SK-N-SH (cell line): Measurements from ENCODE around the gene EXOC3. TPM values are rescaled to one million over a fixed set of nuclear protein-coding genes. Genes with fewer than 3 reads are reported as not detected.

Experiments
- CTCF ChIA-PET: fragments of 300-600, 350-600 bp; formaldehyde crosslinking; extraction: SDS; loops from one replicate; lab custom pipeline; 2021; lab: Yijun Ruan, JAX
- POLR2A ChIA-PET: fragments of 350-600 bp; sonication (Branson Sonifier 250); formaldehyde crosslinking; extraction: SDS; loops from one replicate; lab custom pipeline; 2020; ENCODE audit warnings: antibody characterized with exemption, inconsistent platforms; lab: Yijun Ruan, JAX
- DNase-seq: peaks from one replicate; pipeline ENCODE4 v3.0.0; 2012
- H2AFZ ChIP-seq: fragments of 200-600 bp; sonication (generic); 2 replicates; pipeline ENCODE4 v1.8.1; 2016; ENCODE audit warnings: antibody characterized with exemption, mild to moderate bottlenecking, low read depth
- H3F3A ChIP-seq: fragments of 200-600 bp; sonication (generic); replicated peaks from 2 replicates; pipeline ENCODE3; 2016; ENCODE audit warnings: antibody characterized with exemption, mild to moderate bottlenecking; ENCODE audit not compliant: insufficient read depth
- H3K27ac ChIP-seq, 2 experiments: fragments of 200-500 bp in 1 of 2; fragments of 200-600 bp in 1 of 2; sonication (Bioruptor generic) in 1 of 2; sonication (generic), shearing (Covaris generic) in 1 of 2; 2 replicates each; pipeline versions ENCODE4 v1.5.1 to v1.6.1; 2014 to 2016; ENCODE audit warnings: low read depth in 2 of 2, inconsistent platforms in 1 of 2, low read length in 1 of 2, mild to moderate bottlenecking in 1 of 2, mixed read lengths in 1 of 2
- H3K27me3 ChIP-seq: fragments of 200-600 bp; sonication (generic), shearing (Covaris generic); 2 replicates; pipeline ENCODE4 v1.6.1; 2016; ENCODE audit warnings: mixed run types; ENCODE audit not compliant: insufficient read depth
- H3K36me3 ChIP-seq, 2 experiments: fragments of 200-500 bp in 1 of 2; fragments of 200-600 bp in 1 of 2; sonication (Bioruptor generic) in 1 of 2; sonication (generic) in 1 of 2; replicated peaks in 1 of 2; 2 replicates each; pipeline versions ENCODE3 to v1.5.1; 2014 to 2016; ENCODE audit warnings: low read length in 1 of 2, mild to moderate bottlenecking in 1 of 2; ENCODE audit not compliant: insufficient read depth in 2 of 2, control insufficient read depth in 1 of 2
- H3K4me1 ChIP-seq, 2 experiments: fragments of 200-500 bp in 1 of 2; fragments of 200-600 bp in 1 of 2; sonication (Bioruptor generic) in 1 of 2; sonication (generic), shearing (Covaris generic) in 1 of 2; 2 replicates each; pipeline versions ENCODE4 v1.5.1 to v1.6.1; 2014 to 2016; ENCODE audit warnings: low read depth in 1 of 2, low read length in 1 of 2, mixed run types in 1 of 2; ENCODE audit not compliant: insufficient read depth in 2 of 2, control insufficient read depth in 1 of 2
- H3K4me2 ChIP-seq: fragments of 200-600 bp; sonication (generic), shearing (Covaris generic); 2 replicates; pipeline ENCODE4 v1.6.1; 2017; ENCODE audit warnings: mixed run types
- H3K4me3 ChIP-seq, 2 experiments: fragments of 200-500 bp in 1 of 2; fragments of 200-600 bp in 1 of 2; sonication (Bioruptor generic) in 1 of 2; sonication (generic), shearing (Covaris generic) in 1 of 2; 2 replicates each; pipeline versions ENCODE4 v1.5.1 to v1.8.1; 2014 to 2016; ENCODE audit warnings: low read depth in 2 of 2, inconsistent platforms in 1 of 2, low read length in 1 of 2, mild to moderate bottlenecking in 1 of 2, mixed read lengths in 1 of 2, moderate library complexity in 1 of 2
- H3K79me2 ChIP-seq: fragments of 200-600 bp; sonication (generic); 2 replicates; pipeline ENCODE4 v1.8.1; 2017; ENCODE audit warnings: mild to moderate bottlenecking; ENCODE audit not compliant: insufficient read depth
- H3K9ac ChIP-seq: fragments of 200-600 bp; sonication (generic); 2 replicates; pipeline ENCODE4 v1.6.1; 2017; ENCODE audit warnings: mixed run types
- H3K9me2 ChIP-seq: fragments of 200-600 bp; sonication (generic); 2 replicates; pipeline ENCODE4 v1.6.1; 2017; ENCODE audit warnings: mixed run types
- H3K9me3 ChIP-seq: fragments of 200-600 bp; sonication (generic); 2 replicates; pipeline ENCODE4 v1.6.1; 2017; ENCODE audit warnings: mixed run types, mild to moderate bottlenecking, moderate library complexity
- H4K20me1 ChIP-seq: fragments of 200-600 bp; sonication (generic); 2 replicates; pipeline ENCODE4 v1.6.1; 2017; ENCODE audit warnings: mild to moderate bottlenecking, mixed run types; ENCODE audit not compliant: insufficient read depth
- ELF1 ChIP-seq: IDR thresholded peaks from 2 replicates; pipeline ENCODE4 v1.4.0; 2012
- EP300 ChIP-seq, 2 experiments: IDR thresholded peaks; 2 replicates each; pipeline versions ENCODE4 v1.4.0 to v1.6.1; 2012; ENCODE audit warnings: borderline replicate concordance in 1 of 2, low read depth in 1 of 2, low read length in 1 of 2
- EZH2phosphoT487 ChIP-seq: fragments of 200-600 bp; sonication (generic); IDR thresholded peaks from 2 replicates; pipeline ENCODE4 v1.6.1; 2017; ENCODE audit warnings: low read depth, mixed run types, mild to moderate bottlenecking, antibody characterized with exemption, moderate library complexity, borderline replicate concordance
- FOXJ3 ChIP-seq: sonication (generic); formaldehyde crosslinking; IDR thresholded peaks from 2 replicates; pipeline ENCODE4 v1.5.1; 2020; ENCODE audit warnings: mild to moderate bottlenecking, missing genetic modification reagents
- JUND ChIP-seq: IDR thresholded peaks from 2 replicates; pipeline ENCODE4 v1.4.0; 2012
- MEF2A ChIP-seq: IDR thresholded peaks from 2 replicates; pipeline ENCODE4 v1.4.0; 2012; ENCODE audit warnings: low read depth, borderline replicate concordance
- MXI1 ChIP-seq: IDR thresholded peaks from 2 replicates; pipeline ENCODE4 v1.6.1; 2012; ENCODE audit warnings: mild to moderate bottlenecking, low read depth, low read length, improper control_type of control experiment
- NFIC ChIP-seq: IDR thresholded peaks from 2 replicates; pipeline ENCODE4 v1.4.0; 2012; ENCODE audit warnings: borderline replicate concordance
- NRF1 ChIP-seq: IDR thresholded peaks from 2 replicates; pipeline ENCODE4 v1.6.1; 2012; ENCODE audit warnings: low read depth, mild to moderate bottlenecking, low read length
- PBX3 ChIP-seq: IDR thresholded peaks from 2 replicates; pipeline ENCODE4; 2012
- POLR2AphosphoS5 ChIP-seq: IDR thresholded peaks from 2 replicates; pipeline ENCODE4 v1.6.1; 2012; ENCODE audit warnings: low read depth, low read length
- RAD21 ChIP-seq: IDR thresholded peaks from 2 replicates; pipeline ENCODE4 v1.6.1; 2012; ENCODE audit warnings: mild to moderate bottlenecking, low read length
- RFX5 ChIP-seq: IDR thresholded peaks from 2 replicates; pipeline ENCODE4 v1.6.1; 2012; ENCODE audit warnings: mild to moderate bottlenecking, improper control_type of control experiment, low read length
- RXRA ChIP-seq: IDR thresholded peaks from 2 replicates; pipeline ENCODE4 v1.4.0; 2012; ENCODE audit warnings: low read depth, mild to moderate bottlenecking, borderline replicate concordance
- TAF1 ChIP-seq: IDR thresholded peaks from 2 replicates; pipeline ENCODE4 v1.6.1; 2012; ENCODE audit warnings: low read depth, mild to moderate bottlenecking, low read length, moderate library complexity, borderline replicate concordance
- TCF12 ChIP-seq: IDR thresholded peaks from 2 replicates; pipeline ENCODE4 v1.4.0; 2012
- YY1 ChIP-seq: IDR thresholded peaks from 2 replicates; pipeline ENCODE4 v1.4.0; 2012; ENCODE audit warnings: low read depth, mild to moderate bottlenecking
- WGBS: methylation state at CpG from one replicate; pipeline ENCODE4 v1.1.6; 2017; ENCODE audit warnings: low lambda C conversion rate; 5-methylcytosine and 5-hydroxymethylcytosine counted together
- polyA plus RNA-seq, 3 experiments: library from polyadenylated mRNA; depleted of rRNA; stranded (reverse); fragments of >200 nt; gene quantifications; 2 replicates each; pipeline ENCODE4 v1.2.3, GENCODE V29; 2012
- TF ChIP-seq, protein P1 (sequence below): fragments of 200-600 bp; sonication (generic); IDR thresholded peaks from 2 replicates; pipeline ENCODE4 v1.6.1; 2017; ENCODE audit warnings: antibody characterized with exemption, mild to moderate bottlenecking, moderate library complexity

EXOC3 gene
- polyA plus RNA-seq, 1 of the 3 experiments (the other 2 are of a cell fraction): 25.7 TPM

DNA sequence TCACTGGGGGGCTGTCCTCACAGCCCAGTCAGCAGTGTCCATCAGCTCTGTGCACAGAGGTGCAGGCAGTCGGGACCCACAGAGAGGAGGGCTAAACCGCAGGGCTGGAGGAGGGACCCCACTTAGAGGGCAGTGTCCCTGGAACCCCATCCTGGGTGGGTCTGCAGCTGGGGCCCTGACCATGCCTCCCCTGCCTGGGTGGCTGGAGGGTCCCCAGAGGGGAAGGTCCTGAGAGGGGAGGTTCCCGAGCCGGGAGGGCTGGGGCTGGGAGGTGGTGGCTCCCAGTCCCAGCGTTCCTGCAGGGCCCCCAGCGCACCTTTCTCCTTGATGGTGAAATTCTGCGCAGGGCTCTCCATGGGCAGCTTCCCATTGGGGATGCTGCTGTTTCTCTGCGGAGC is 32.7 kb downstream of the EXOC3 start:
- Histone ChIP-seq H2AFZ (no peak overlapping the region), H4K20me1 (peaks cover 6% of the 10 kb centered on the region), H3K9me3 (no peaks in the 10 kb centered on the region), H3K4me2 (no peak overlapping the region), H3K36me3 (peaks cover 0 to 2% of the 10 kb centered on the region in 2 experiments), H3K27me3 (no peaks in the 10 kb centered on the region), H3K79me2 (peaks cover 9% of the 10 kb centered on the region; the same call in 1 of the 2 replicates), H3F3A (no peaks in the 10 kb centered on the region), H3K27ac (no peak overlapping the region), H3K9ac (no peak overlapping the region), H3K9me2 (no peaks in the 10 kb centered on the region), H3K4me3 (no peak overlapping the region), H3K4me1 (peaks cover 0 to 21% of the 10 kb centered on the region in 2 experiments; a peak in 1 of 4 replicates)
- no peak for TF ChIP-seq NFIC
- no peak for TF ChIP-seq PBX3
- no peak for TF ChIP-seq YY1
- no peak for TF ChIP-seq EZH2phosphoT487
- TF ChIP-seq TAF1: no peak
- TF ChIP-seq RAD21: no peak
- no peak for TF ChIP-seq EP300 (IDR thresholded peaks at IDR 0.05; ENCODE audit: borderline replicate concordance in 1 of 2, low read depth in 1 of 2, low read length in 1 of 2)
- CTCF ChIA-PET: no interaction called here
- WGBS: 20% methylated on average over 1 of the region's 8 CpGs
- no peak for DNase-seq
- POLR2A ChIA-PET: no interaction called here

DNA sequence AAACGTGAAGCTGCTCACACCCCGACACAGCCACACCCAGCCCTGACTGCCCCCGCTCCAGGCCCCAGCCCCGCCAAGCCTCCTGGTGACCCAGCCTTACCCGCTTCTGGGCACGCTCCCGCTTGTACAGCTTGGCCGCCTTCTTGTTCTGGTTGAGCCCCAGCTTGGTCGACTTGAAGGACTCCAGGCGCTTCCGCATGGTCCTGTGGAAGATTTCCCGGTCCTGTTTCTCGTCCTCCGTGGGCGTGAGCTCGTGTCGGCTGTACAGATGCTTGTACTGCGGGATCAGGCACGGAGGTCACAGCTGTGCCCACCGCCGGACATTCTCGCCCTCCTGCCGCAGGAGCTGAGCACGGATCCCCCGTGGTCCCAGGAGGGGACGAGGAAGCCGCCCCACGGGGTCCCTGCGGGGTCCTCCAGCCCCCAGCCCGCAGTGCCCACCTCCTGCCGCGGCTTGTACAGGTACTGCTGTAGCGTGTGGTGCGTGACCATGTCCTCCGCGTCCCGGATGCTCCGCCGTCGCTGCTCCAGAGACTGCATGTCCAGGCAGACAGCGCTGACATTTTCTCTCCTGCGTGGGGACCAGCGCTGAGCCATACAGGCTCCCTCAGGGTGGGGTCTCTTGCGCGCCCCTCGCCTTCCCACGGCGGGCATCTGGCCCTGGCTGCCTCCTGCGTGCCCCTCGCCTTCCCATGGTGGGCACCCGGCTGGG is 33.3 kb downstream of the EXOC3 start:
- ChIA-PET CTCF (interaction anchor here (1.1 kb wide), 1 partner anchor 30 kb away, joined by 3 read pairs; no protein-coding TSS in a partner anchor), POLR2A (no interaction called here)
- WGBS: 76% methylated on average over 32 of the region's 51 CpGs
- no peaks in the 10 kb centered on the region for H3K9me3 ChIP-seq
- no peak for TF ChIP-seq MEF2A
- TF ChIP-seq EP300 (IDR thresholded peaks at IDR 0.05; ENCODE audit: borderline replicate concordance in 1 of 2, low read depth in 1 of 2, low read length in 1 of 2): no peak
- H3K9me2 ChIP-seq: no peaks in the 10 kb centered on the region
- H3F3A ChIP-seq: no peaks in the 10 kb centered on the region
- peaks cover 9% of the 10 kb centered on the region; the same call in 1 of the 2 replicates for H3K79me2 ChIP-seq
- peaks cover 6% of the 10 kb centered on the region for H4K20me1 ChIP-seq
- no peak for DNase-seq
- no peak overlapping the region for H2AFZ ChIP-seq
- peaks cover 0 to 17% of the 10 kb centered on the region in 2 experiments; a peak in 1 of 4 replicates for H3K4me1 ChIP-seq
- H3K4me2 ChIP-seq: no peak overlapping the region
- H3K36me3 ChIP-seq: no peaks in the 10 kb centered on the region
- H3K27ac ChIP-seq: no peak overlapping the region
- no peaks in the 10 kb centered on the region for H3K27me3 ChIP-seq
- H3K4me3 ChIP-seq: no peak overlapping the region
- H3K9ac ChIP-seq: no peak overlapping the region

DNA sequence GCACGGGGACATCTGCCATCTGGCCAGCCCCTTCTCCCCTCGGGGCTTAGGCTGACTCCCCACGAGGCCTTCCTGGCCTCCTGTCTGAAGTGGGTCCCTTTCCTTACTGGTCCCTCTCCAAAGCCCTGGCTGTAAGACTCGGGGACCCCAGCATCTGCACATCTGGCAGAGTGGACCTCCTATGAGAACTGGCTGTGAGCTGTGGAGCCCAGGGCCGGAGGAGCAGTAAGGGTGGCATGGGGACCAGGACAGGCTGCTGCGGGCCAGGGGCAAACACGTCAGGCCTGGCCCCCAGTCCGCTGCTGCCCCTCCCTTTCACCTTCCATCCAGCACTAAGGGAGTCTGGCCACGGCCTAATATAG is 33.8 kb downstream of the EXOC3 start:
- DNase-seq: no peak
- Histone ChIP-seq H3K4me1 (peaks cover 0 to 12% of the 10 kb centered on the region in 2 experiments; a peak in 1 of 4 replicates), H3K9ac (no peak overlapping the region), H3K9me3 (no peaks in the 10 kb centered on the region), H3F3A (no peaks in the 10 kb centered on the region), H3K36me3 (no peaks in the 10 kb centered on the region), H3K4me3 (no peak overlapping the region), H3K27ac (no peak overlapping the region), H3K9me2 (no peaks in the 10 kb centered on the region), H3K79me2 (peaks cover 9% of the 10 kb centered on the region; the same call in 1 of the 2 replicates), H2AFZ (no peak overlapping the region), H3K27me3 (no peaks in the 10 kb centered on the region), H3K4me2 (no peak overlapping the region), H4K20me1 (peaks cover 6% of the 10 kb centered on the region)
- 63% methylated on average over 8 of the region's 9 CpGs for WGBS
- POLR2A ChIA-PET: no interaction called here
- CTCF ChIA-PET: interaction anchor here (1.1 kb wide), 1 partner anchor 30 kb away, joined by 3 read pairs; no protein-coding TSS in a partner anchor
- TF ChIP-seq EZH2phosphoT487: no peak
- no peak for TF ChIP-seq TCF12
- TF ChIP-seq RFX5: no peak
- no peak for TF ChIP-seq MEF2A
- no peak for TF ChIP-seq JUND
- no peak for TF ChIP-seq MXI1
- TF ChIP-seq, protein P1, sequence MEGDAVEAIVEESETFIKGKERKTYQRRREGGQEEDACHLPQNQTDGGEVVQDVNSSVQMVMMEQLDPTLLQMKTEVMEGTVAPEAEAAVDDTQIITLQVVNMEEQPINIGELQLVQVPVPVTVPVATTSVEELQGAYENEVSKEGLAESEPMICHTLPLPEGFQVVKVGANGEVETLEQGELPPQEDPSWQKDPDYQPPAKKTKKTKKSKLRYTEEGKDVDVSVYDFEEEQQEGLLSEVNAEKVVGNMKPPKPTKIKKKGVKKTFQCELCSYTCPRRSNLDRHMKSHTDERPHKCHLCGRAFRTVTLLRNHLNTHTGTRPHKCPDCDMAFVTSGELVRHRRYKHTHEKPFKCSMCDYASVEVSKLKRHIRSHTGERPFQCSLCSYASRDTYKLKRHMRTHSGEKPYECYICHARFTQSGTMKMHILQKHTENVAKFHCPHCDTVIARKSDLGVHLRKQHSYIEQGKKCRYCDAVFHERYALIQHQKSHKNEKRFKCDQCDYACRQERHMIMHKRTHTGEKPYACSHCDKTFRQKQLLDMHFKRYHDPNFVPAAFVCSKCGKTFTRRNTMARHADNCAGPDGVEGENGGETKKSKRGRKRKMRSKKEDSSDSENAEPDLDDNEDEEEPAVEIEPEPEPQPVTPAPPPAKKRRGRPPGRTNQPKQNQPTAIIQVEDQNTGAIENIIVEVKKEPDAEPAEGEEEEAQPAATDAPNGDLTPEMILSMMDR: no peak
- no peak for TF ChIP-seq PBX3
- no peak for TF ChIP-seq ELF1
- TF ChIP-seq FOXJ3 (CRISPR knock-in tag): no peak
- no peak for TF ChIP-seq RAD21
- no peak for TF ChIP-seq NRF1
- TF ChIP-seq RXRA: no peak
- TF ChIP-seq TAF1: no peak
- no peak for TF ChIP-seq POLR2AphosphoS5
